Breast epithelium (tissue), 4 donors: ENCODE data around the gene WNT8A. TPM values are rescaled to one million over a fixed set of nuclear protein-coding genes. Genes with fewer than 3 reads are reported as not detected.
"Not testable (repeated sequence)": the region's sequence is repeated elsewhere in the genome, so short reads cannot be mapped to it uniquely, and the experiment has no call there.

ENCODE experiments used
- DNase-seq, 2 donors: peaks; one replicate each; pipeline ENCODE4 v3.0.0-alpha.2; 2019; ENCODE audit warnings: low spot score in 2 of 2
- H3K27ac ChIP-seq, 2 donors: fragments of 200-600 bp; sonication (generic) in 1 of 2; one replicate each; pipeline ENCODE4 v1.5.1; 2016 to 2019; ENCODE audit warnings: mild to moderate bottlenecking in 1 of 2
- H3K27me3 ChIP-seq, 2 donors: fragments of 200-600 bp; sonication (generic) in 1 of 2; one replicate each; pipeline versions ENCODE4 v1.5.1 to v1.6.0; 2017 to 2019; ENCODE audit warnings: control low read depth in 1 of 2, mild to moderate bottlenecking in 1 of 2
- H3K36me3 ChIP-seq: fragments of 200-600 bp; one replicate; pipeline ENCODE4 v1.5.1; 2019
- H3K4me1 ChIP-seq, 2 donors: fragments of 200-600 bp; sonication (generic); one replicate each; pipeline ENCODE4 v1.5.1; 2016 to 2019; ENCODE audit warnings: control low read depth in 1 of 2
- H3K4me3 ChIP-seq, 3 donors: fragments of 200-600 bp; sonication (generic); 1 replicate in 2 of 3; 2 replicates in 1 of 3; pipeline ENCODE4 v1.5.1; 2016 to 2019; ENCODE audit warnings: mild to moderate bottlenecking in 3 of 3, moderate library complexity in 2 of 3
- H3K9me3 ChIP-seq, 2 donors: fragments of 200-600 bp; sonication (generic) in 1 of 2; one replicate each; pipeline ENCODE4 v1.5.1; 2016 to 2019; ENCODE audit warnings: control low read depth in 1 of 2
- POLR2A ChIP-seq: fragments of 450-650 bp; IDR thresholded peaks from one replicate; pipeline ENCODE4 v1.6.1; 2016; ENCODE audit warnings: antibody characterized with exemption, mild to moderate bottlenecking, moderate library complexity
- POLR2AphosphoS5 ChIP-seq, 3 donors: sonication (generic); formaldehyde crosslinking; IDR thresholded peaks; one replicate each; pipeline ENCODE4 v1.6.1; 2017; ENCODE audit warnings: antibody characterized with exemption in 3 of 3
- intact Hi-C: fragments of 100-400 bp; cut with DNase I; formaldehyde crosslinking; loops from one replicate; pipeline ENCODE4 v1.15.1; 2023; ENCODE audit warnings: low total_unique reads
- total RNA-seq, 3 donors: library from RNA; depleted of rRNA; stranded (reverse); fragments of >200 nt; gene quantifications; one replicate each; pipeline ENCODE4 v1.1.0, GENCODE V29; 2016
- TF ChIP-seq, protein P1 (sequence below), 3 donors: fragments of 450-650 bp; IDR thresholded peaks; one replicate each; pipeline ENCODE4 v1.5.1; 2016 to 2017; ENCODE audit warnings: antibody characterized with exemption in 3 of 3, mild to moderate bottlenecking in 3 of 3, moderate library complexity in 3 of 3

WNT8A gene
- total RNA-seq, 3 donors from 2014 or later, result not detected

DNA sequence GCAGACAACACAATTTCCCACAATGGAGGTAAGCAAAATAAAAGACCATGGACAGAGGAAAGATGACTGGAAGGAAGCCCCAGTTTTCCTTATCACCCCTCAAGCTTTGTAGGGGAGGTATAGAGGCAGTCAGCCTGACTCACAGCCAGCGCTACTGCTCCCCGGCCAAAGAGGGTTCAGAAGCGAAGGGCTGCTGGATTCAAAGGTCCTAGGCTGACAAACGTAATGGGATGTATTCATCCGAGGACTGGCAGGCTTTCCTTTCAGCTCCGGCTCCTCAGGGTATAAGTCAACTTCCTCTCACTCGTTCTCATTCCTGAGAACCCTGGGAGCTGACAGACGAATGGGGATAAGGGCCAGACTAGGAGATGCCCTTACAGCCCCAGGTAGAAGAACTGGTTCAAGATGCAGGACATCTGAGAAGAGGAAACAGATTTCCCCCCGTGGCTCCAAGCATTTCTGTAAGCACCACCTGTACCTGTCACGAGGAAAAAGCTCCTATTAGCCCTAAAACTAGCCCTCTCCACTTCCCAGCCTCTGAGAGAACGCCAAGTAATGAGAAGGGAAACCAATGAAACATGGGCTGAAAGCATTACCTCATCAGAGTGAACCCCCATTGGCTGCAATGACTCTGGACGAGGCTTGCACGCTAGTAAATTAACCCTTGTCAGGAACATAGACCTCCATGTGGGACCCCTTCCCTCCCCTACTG, 28.8 kb upstream of the WNT8A start:
- intact Hi-C loops, result no loop called here
- DNase-seq, result peak in 1 of 2 donors; percentile 25
- no peaks in the 10 kb centered on the region for H3K9me3 ChIP-seq
- peaks cover 0 to 5% of the 10 kb centered on the region in 2 donors for H3K4me1 ChIP-seq
- H3K36me3 ChIP-seq, result no peaks in the 10 kb centered on the region
- peak overlapping the region; percentile 56 to 62 for H3K27ac ChIP-seq
- H3K27me3 ChIP-seq, result no peaks in the 10 kb centered on the region
- peak overlapping the region in 2 of 3 donors; percentile 15 to 47 for H3K4me3 ChIP-seq
- TF ChIP-seq POLR2AphosphoS5 (IDR thresholded peaks at IDR 0.05) (no peak), POLR2A (no peak)
- TF ChIP-seq, protein P1, sequence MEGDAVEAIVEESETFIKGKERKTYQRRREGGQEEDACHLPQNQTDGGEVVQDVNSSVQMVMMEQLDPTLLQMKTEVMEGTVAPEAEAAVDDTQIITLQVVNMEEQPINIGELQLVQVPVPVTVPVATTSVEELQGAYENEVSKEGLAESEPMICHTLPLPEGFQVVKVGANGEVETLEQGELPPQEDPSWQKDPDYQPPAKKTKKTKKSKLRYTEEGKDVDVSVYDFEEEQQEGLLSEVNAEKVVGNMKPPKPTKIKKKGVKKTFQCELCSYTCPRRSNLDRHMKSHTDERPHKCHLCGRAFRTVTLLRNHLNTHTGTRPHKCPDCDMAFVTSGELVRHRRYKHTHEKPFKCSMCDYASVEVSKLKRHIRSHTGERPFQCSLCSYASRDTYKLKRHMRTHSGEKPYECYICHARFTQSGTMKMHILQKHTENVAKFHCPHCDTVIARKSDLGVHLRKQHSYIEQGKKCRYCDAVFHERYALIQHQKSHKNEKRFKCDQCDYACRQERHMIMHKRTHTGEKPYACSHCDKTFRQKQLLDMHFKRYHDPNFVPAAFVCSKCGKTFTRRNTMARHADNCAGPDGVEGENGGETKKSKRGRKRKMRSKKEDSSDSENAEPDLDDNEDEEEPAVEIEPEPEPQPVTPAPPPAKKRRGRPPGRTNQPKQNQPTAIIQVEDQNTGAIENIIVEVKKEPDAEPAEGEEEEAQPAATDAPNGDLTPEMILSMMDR (IDR thresholded peaks at IDR 0.05), result no peak

DNA sequence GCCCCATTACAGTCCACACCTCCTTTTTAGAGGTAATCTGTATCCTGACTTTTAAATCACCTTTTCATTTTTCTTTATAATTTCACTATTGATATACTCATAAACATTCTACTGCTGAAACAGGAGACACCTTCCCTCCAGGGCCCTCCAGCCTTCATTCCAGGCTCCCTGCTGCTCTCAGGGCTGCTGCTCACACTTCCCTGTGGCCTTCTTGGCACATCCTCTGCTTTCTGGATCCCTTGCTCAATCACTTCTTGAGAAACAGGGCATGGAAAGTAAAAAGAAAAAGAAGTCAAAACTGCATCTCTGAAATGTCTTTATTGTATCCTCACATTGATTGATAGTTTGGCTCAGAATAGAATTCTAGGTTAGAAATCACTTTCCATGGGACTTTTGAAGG, 19.3 kb upstream of the WNT8A start:
- no peak for DNase-seq

DNA sequence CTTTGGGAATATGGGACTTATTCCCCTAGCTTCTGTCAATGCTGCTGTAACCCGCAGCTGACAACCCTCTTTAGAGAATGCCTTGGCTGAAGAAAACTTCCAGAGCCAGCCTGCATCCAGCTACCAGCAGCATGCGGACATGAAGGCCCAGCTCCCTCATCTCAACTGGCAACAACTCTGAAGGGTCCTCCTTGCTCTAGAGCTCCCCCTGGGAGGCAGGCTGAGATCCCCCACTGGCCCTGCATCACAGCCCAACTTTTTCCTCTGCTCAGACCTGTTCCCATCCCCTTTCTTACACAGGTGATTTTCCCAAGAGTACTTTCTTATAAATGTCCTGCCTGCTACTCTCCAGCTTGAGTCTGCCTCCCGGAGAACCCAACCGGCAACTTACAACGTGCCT, 18.7 kb upstream of the WNT8A start:
- no peak for DNase-seq
- intact Hi-C loops, result no loop called here
- Histone ChIP-seq H3K4me3 (no peak overlapping the region), H3K36me3 (no peaks in the 10 kb centered on the region), H3K4me1 (no peaks in the 10 kb centered on the region), H3K27ac (no peak overlapping the region), H3K27me3 (no peaks in the 10 kb centered on the region), H3K9me3 (no peaks in the 10 kb centered on the region)
- TF ChIP-seq POLR2AphosphoS5 (IDR thresholded peaks at IDR 0.05), result no peak
- no peak for TF ChIP-seq POLR2A
- TF ChIP-seq, protein P1 (IDR thresholded peaks at IDR 0.05), result no peak

More for the DNA sequence above, 19.3 kb upstream of the WNT8A start:
- no peaks in the 10 kb centered on the region for H3K4me1 ChIP-seq
- intact Hi-C loops, result no loop called here
- no peak overlapping the region for H3K27ac ChIP-seq
- TF ChIP-seq POLR2A, result no peak
- TF ChIP-seq, protein P1 (IDR thresholded peaks at IDR 0.05), result no peak
- TF ChIP-seq POLR2AphosphoS5 (IDR thresholded peaks at IDR 0.05), result no peak
- H3K9me3 ChIP-seq, result no peaks in the 10 kb centered on the region
- H3K27me3 ChIP-seq, result no peaks in the 10 kb centered on the region
- no peak overlapping the region for H3K4me3 ChIP-seq
- H3K36me3 ChIP-seq, result no peaks in the 10 kb centered on the region

DNA sequence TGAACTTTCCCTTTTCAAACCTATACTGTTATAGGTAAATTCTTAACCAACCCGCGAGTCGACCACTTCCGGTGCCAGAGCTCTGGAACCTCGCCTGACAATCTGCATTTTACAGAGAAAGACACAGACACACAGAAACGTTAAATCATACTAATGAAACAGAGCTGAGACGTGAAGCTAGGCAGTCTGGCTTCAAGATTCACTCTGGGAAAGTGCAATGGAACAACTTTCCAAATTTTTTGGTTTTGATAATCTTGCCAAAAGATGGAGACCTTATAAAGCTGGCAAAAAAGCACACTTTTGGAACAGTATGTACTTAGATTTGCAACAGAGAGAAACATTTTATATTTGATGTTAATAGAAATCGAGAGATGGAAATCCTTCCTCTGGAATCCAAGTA, 15.9 kb upstream of the WNT8A start:
- Histone ChIP-seq H3K27me3 (no peaks in the 10 kb centered on the region), H3K27ac (no peak overlapping the region), H3K4me1 (no peaks in the 10 kb centered on the region), H3K9me3 (no peaks in the 10 kb centered on the region), H3K36me3 (no peaks in the 10 kb centered on the region), H3K4me3 (no peak overlapping the region)
- TF ChIP-seq POLR2A (no peak), POLR2AphosphoS5 (IDR thresholded peaks at IDR 0.05) (no peak)
- TF ChIP-seq, protein P1 (IDR thresholded peaks at IDR 0.05), result no peak
- no peak for DNase-seq
- intact Hi-C loops, result no loop called here

- TF ChIP-seq POLR2A (no peak), POLR2AphosphoS5 (IDR thresholded peaks at IDR 0.05) (no peak)
- TF ChIP-seq, protein P1 (IDR thresholded peaks at IDR 0.05), result peak in 2 of 3 donors; percentile 53 to 62
- DNase-seq, result peak; percentile 21 to 67
- intact Hi-C loops, result no loop called here
- H3K27ac ChIP-seq, result no peak overlapping the region
- no peaks in the 10 kb centered on the region for H3K4me1 ChIP-seq
- H3K9me3 ChIP-seq, result no peaks in the 10 kb centered on the region
- H3K36me3 ChIP-seq, result no peaks in the 10 kb centered on the region
- H3K4me3 ChIP-seq, result no peak overlapping the region
- no peaks in the 10 kb centered on the region for H3K27me3 ChIP-seq
These were observed 14.9 kb upstream of the WNT8A start for GRCh38 chr5:138068742-138069600.

DNA sequence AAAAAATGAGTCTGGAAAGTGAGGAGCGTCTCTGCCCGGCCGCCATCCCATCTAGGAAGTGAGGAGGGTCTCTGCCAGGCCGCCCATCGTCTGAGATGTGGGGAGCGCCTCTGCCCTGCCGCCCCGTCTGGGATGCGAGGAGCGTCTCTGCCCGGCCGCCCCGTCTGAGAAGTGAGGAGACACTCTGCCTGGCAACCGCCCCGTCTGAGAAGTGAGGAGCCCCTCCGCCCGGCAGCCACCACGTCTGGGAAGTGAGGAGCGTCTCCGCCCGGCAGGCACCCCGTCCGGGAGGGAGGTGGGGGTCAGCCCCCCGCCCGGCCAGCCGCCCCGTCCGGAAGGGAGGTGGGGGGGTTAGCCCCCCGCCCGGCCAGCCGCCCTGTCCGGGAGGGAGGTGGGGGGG, 13.8 kb upstream of the WNT8A start:
- H3K36me3 ChIP-seq, H3K9me3 ChIP-seq, intact Hi-C loops, H3K4me1 ChIP-seq, H3K27ac ChIP-seq, H3K4me3 ChIP-seq, H3K27me3 ChIP-seq, DNase-seq: not testable (repeated sequence)
